ENCODE measurements around the gene CLEC1A.

CLEC1A gene

GRCh38 chr12:10135126-10135525 is 36.3 kb upstream of the CLEC1A start:
- H3K79me1 ChIP-seq (ENCODE audit: low read length) = no peaks in the 10 kb centered on the region
- DNase-seq = no peak
- no peaks in the 10 kb centered on the region for H3K27me3 ChIP-seq (ENCODE audit: insufficient read depth, low read length, poor library complexity)
- H2AK5ac ChIP-seq (ENCODE audit: low read length) = no peak overlapping the region
- no peak overlapping the region for H3K4me3 ChIP-seq (ENCODE audit: low read length)
- no peak overlapping the region for H4K8ac ChIP-seq (ENCODE audit: low read depth, low read length)
- H3K9ac ChIP-seq (ENCODE audit: low read length) = no peak overlapping the region
- no CpG with 5 or more reads among the region's 4 CpGs for WGBS (ENCODE audit: extremely low coverage, insufficient coverage, low lambda C conversion rate)
- H3K18ac ChIP-seq (ENCODE audit: low read length) = no peak overlapping the region
- H4K5ac ChIP-seq (ENCODE audit: low read length) = no peak overlapping the region
- no peaks in the 10 kb centered on the region for H3K36me3 ChIP-seq (ENCODE audit: control insufficient read depth, insufficient read depth, low read length)
- H3K4ac ChIP-seq (ENCODE audit: low read depth, low read length) = no peak overlapping the region
- no peak overlapping the region for H3K56ac ChIP-seq (ENCODE audit: low read length)
- no peak overlapping the region for H2BK120ac ChIP-seq (ENCODE audit: low read depth, low read length)
- H3K27ac ChIP-seq (ENCODE audit: low read depth, low read length) = no peak overlapping the region
- H3K79me2 ChIP-seq (ENCODE audit: control insufficient read depth, insufficient read depth, low read length) = no peaks in the 10 kb centered on the region
- H2BK5ac ChIP-seq (ENCODE audit: low read length) = no peak overlapping the region
- H3K23ac ChIP-seq (ENCODE audit: low read length) = no peak overlapping the region
- no peaks in the 10 kb centered on the region for H3K4me1 ChIP-seq (ENCODE audit: control insufficient read depth, low read depth, low read length)
- no peak overlapping the region for H2BK15ac ChIP-seq (replicated peaks; ENCODE audit: low read depth)
- no peak overlapping the region for H3K4me2 ChIP-seq (ENCODE audit: low read length)

GRCh38 chr12:10132850-10133370 is 34.1 kb upstream of the CLEC1A start:
- Histone ChIP-seq H3K23ac (ENCODE audit: low read length) (no peak overlapping the region), H3K56ac (ENCODE audit: low read length) (no peak overlapping the region), H3K36me3 (ENCODE audit: control insufficient read depth, insufficient read depth, low read length) (no peaks in the 10 kb centered on the region), H3K4me2 (ENCODE audit: low read length) (no peak overlapping the region), H3K18ac (ENCODE audit: low read length) (no peak overlapping the region), H2BK120ac (ENCODE audit: low read depth, low read length) (no peak overlapping the region), H3K79me1 (ENCODE audit: low read length) (no peaks in the 10 kb centered on the region), H3K27ac (ENCODE audit: low read depth, low read length) (no peak overlapping the region), H2BK5ac (ENCODE audit: low read length) (no peak overlapping the region), H2AK5ac (ENCODE audit: low read length) (no peak overlapping the region), H3K4me3 (ENCODE audit: low read length) (no peak overlapping the region), H3K27me3 (ENCODE audit: insufficient read depth, low read length, poor library complexity) (no peaks in the 10 kb centered on the region), H4K5ac (ENCODE audit: low read length) (no peak overlapping the region), H2BK15ac (replicated peaks; ENCODE audit: low read depth) (no peak overlapping the region), H3K79me2 (ENCODE audit: control insufficient read depth, insufficient read depth, low read length) (no peaks in the 10 kb centered on the region), H3K9ac (ENCODE audit: low read length) (no peak overlapping the region), H3K4ac (ENCODE audit: low read depth, low read length) (no peak overlapping the region), H4K8ac (ENCODE audit: low read depth, low read length) (no peak overlapping the region), H3K4me1 (ENCODE audit: control insufficient read depth, low read depth, low read length) (peaks cover 3% of the 10 kb centered on the region)
- no peak for DNase-seq
- WGBS (ENCODE audit: extremely low coverage, insufficient coverage, low lambda C conversion rate) = no CpG with 5 or more reads among the region's 6 CpGs

GRCh38 chr12:10131111-10131690 is 32.4 kb upstream of the CLEC1A start:
- WGBS (ENCODE audit: extremely low coverage, insufficient coverage, low lambda C conversion rate) = no CpG with 5 or more reads among the region's 2 CpGs
- no peaks in the 10 kb centered on the region for H3K27me3 ChIP-seq (ENCODE audit: insufficient read depth, low read length, poor library complexity)
- H2BK15ac ChIP-seq (replicated peaks; ENCODE audit: low read depth) = peak overlapping the region; percentile 96
- H3K4ac ChIP-seq (ENCODE audit: low read depth, low read length) = no peak overlapping the region
- H3K56ac ChIP-seq (ENCODE audit: low read length) = no peak overlapping the region
- no peak overlapping the region for H3K18ac ChIP-seq (ENCODE audit: low read length)
- H3K4me3 ChIP-seq (ENCODE audit: low read length) = no peak overlapping the region
- no peak overlapping the region for H3K4me2 ChIP-seq (ENCODE audit: low read length)
- no peak overlapping the region for H4K8ac ChIP-seq (ENCODE audit: low read depth, low read length)
- H2AK5ac ChIP-seq (ENCODE audit: low read length) = no peak overlapping the region
- no peak overlapping the region for H3K9ac ChIP-seq (ENCODE audit: low read length)
- H4K5ac ChIP-seq (ENCODE audit: low read length) = no peak overlapping the region
- H3K79me2 ChIP-seq (ENCODE audit: control insufficient read depth, insufficient read depth, low read length) = no peaks in the 10 kb centered on the region
- peaks cover 3% of the 10 kb centered on the region for H3K4me1 ChIP-seq (ENCODE audit: control insufficient read depth, low read depth, low read length)
- no peak overlapping the region for H2BK5ac ChIP-seq (ENCODE audit: low read length)
- H3K36me3 ChIP-seq (ENCODE audit: control insufficient read depth, insufficient read depth, low read length) = no peaks in the 10 kb centered on the region
- peak overlapping the region; percentile 61 for H2BK120ac ChIP-seq (ENCODE audit: low read depth, low read length)
- no peaks in the 10 kb centered on the region for H3K79me1 ChIP-seq (ENCODE audit: low read length)
- H3K27ac ChIP-seq (ENCODE audit: low read depth, low read length) = no peak overlapping the region
- DNase-seq = peak; percentile 23
- no peak overlapping the region for H3K23ac ChIP-seq (ENCODE audit: low read length)

GRCh38 chr12:10130042-10130441 is 31.3 kb upstream of the CLEC1A start, which contains the start of gene CLEC7A:
CLEC7A (minus strand) TSS chr12:10130199; CDS start chr12:10130082, 117 bp downstream.
- H3K23ac ChIP-seq (ENCODE audit: low read length) = no peak within 1 kb of the TSS
- peaks cover 3% of the 10 kb centered on the region for H3K4me1 ChIP-seq (ENCODE audit: control insufficient read depth, low read depth, low read length)
- H4K8ac ChIP-seq (ENCODE audit: low read depth, low read length) = no peak within 1 kb of the TSS
- no peak within 1 kb of the TSS for H3K9ac ChIP-seq (ENCODE audit: low read length)
- no peak within 1 kb of the TSS for H3K4me3 ChIP-seq (ENCODE audit: low read length)
- H2BK5ac ChIP-seq (ENCODE audit: low read length) = no peak within 1 kb of the TSS
- no peak within 1 kb of the TSS for H3K4me2 ChIP-seq (ENCODE audit: low read length)
- WGBS (ENCODE audit: extremely low coverage, insufficient coverage, low lambda C conversion rate) = no CpG with 5 or more reads among the region's 1 CpG
- H3K79me2 ChIP-seq (ENCODE audit: control insufficient read depth, insufficient read depth, low read length) = no peaks in the 10 kb centered on the region
- no peak for DNase-seq
- peak within 1 kb of the TSS; percentile 39 for H3K18ac ChIP-seq (ENCODE audit: low read length)
- no peak within 1 kb of the TSS for H2AK5ac ChIP-seq (ENCODE audit: low read length)
- no peak within 1 kb of the TSS for H2BK15ac ChIP-seq (replicated peaks; ENCODE audit: low read depth)
- H4K5ac ChIP-seq (ENCODE audit: low read length) = no peak within 1 kb of the TSS
- no peak within 1 kb of the TSS for H3K27ac ChIP-seq (ENCODE audit: low read depth, low read length)
- no peak within 1 kb of the TSS for H3K56ac ChIP-seq (ENCODE audit: low read length)
- no peaks in the 10 kb centered on the region for H3K36me3 ChIP-seq (ENCODE audit: control insufficient read depth, insufficient read depth, low read length)
- H3K27me3 ChIP-seq (ENCODE audit: insufficient read depth, low read length, poor library complexity) = no peaks in the 10 kb centered on the region
- peak within 1 kb of the TSS; percentile 31 for H3K4ac ChIP-seq (ENCODE audit: low read depth, low read length)
- H2BK120ac ChIP-seq (ENCODE audit: low read depth, low read length) = peak within 1 kb of the TSS; percentile 12
- no peaks in the 10 kb centered on the region for H3K79me1 ChIP-seq (ENCODE audit: low read length)

GRCh38 chr12:10128687-10129086 is 29.9 kb upstream of the CLEC1A start:
- no peak overlapping the region for H3K4me3 ChIP-seq (ENCODE audit: low read length)
- no peak overlapping the region for H3K9ac ChIP-seq (ENCODE audit: low read length)
- H3K79me1 ChIP-seq (ENCODE audit: low read length) = no peaks in the 10 kb centered on the region
- H3K23ac ChIP-seq (ENCODE audit: low read length) = no peak overlapping the region
- no peak overlapping the region for H2BK15ac ChIP-seq (replicated peaks; ENCODE audit: low read depth)
- H3K27ac ChIP-seq (ENCODE audit: low read depth, low read length) = no peak overlapping the region
- no peaks in the 10 kb centered on the region for H3K36me3 ChIP-seq (ENCODE audit: control insufficient read depth, insufficient read depth, low read length)
- no peak overlapping the region for H3K4ac ChIP-seq (ENCODE audit: low read depth, low read length)
- peak overlapping the region; percentile 65 for H2AK5ac ChIP-seq (ENCODE audit: low read length)
- WGBS (ENCODE audit: extremely low coverage, insufficient coverage, low lambda C conversion rate) = no CpG with 5 or more reads among the region's 5 CpGs
- no peaks in the 10 kb centered on the region for H3K27me3 ChIP-seq (ENCODE audit: insufficient read depth, low read length, poor library complexity)
- peaks cover 3% of the 10 kb centered on the region for H3K4me1 ChIP-seq (ENCODE audit: control insufficient read depth, low read depth, low read length)
- no peak overlapping the region for H3K18ac ChIP-seq (ENCODE audit: low read length)
- H4K5ac ChIP-seq (ENCODE audit: low read length) = no peak overlapping the region
- H3K79me2 ChIP-seq (ENCODE audit: control insufficient read depth, insufficient read depth, low read length) = no peaks in the 10 kb centered on the region
- H4K8ac ChIP-seq (ENCODE audit: low read depth, low read length) = no peak overlapping the region
- no peak overlapping the region for H3K4me2 ChIP-seq (ENCODE audit: low read length)
- no peak overlapping the region for H3K56ac ChIP-seq (ENCODE audit: low read length)
- DNase-seq = peak; percentile 13
- H2BK120ac ChIP-seq (ENCODE audit: low read depth, low read length) = no peak overlapping the region
- no peak overlapping the region for H2BK5ac ChIP-seq (ENCODE audit: low read length)

GRCh38 chr12:10126413-10126812 is 27.6 kb upstream of the CLEC1A start:
- no CpG with 5 or more reads among the region's 1 CpG for WGBS (ENCODE audit: extremely low coverage, insufficient coverage, low lambda C conversion rate)

More at GRCh38 chr12:10126413-10126812, 27.6 kb upstream of the CLEC1A start:
- Histone ChIP-seq H2BK5ac (ENCODE audit: low read length) (no peak overlapping the region), H2BK120ac (ENCODE audit: low read depth, low read length) (no peak overlapping the region), H2BK15ac (replicated peaks; ENCODE audit: low read depth) (no peak overlapping the region), H3K18ac (ENCODE audit: low read length) (no peak overlapping the region), H3K36me3 (ENCODE audit: control insufficient read depth, insufficient read depth, low read length) (no peaks in the 10 kb centered on the region), H3K23ac (ENCODE audit: low read length) (no peak overlapping the region), H3K79me1 (ENCODE audit: low read length) (no peaks in the 10 kb centered on the region), H4K8ac (ENCODE audit: low read depth, low read length) (no peak overlapping the region), H4K5ac (ENCODE audit: low read length) (no peak overlapping the region), H3K4ac (ENCODE audit: low read depth, low read length) (no peak overlapping the region), H3K4me3 (ENCODE audit: low read length) (no peak overlapping the region), H3K27me3 (ENCODE audit: insufficient read depth, low read length, poor library complexity) (no peaks in the 10 kb centered on the region), H3K9ac (ENCODE audit: low read length) (no peak overlapping the region), H3K4me2 (ENCODE audit: low read length) (no peak overlapping the region), H3K4me1 (ENCODE audit: control insufficient read depth, low read depth, low read length) (peaks cover 3% of the 10 kb centered on the region), H3K27ac (ENCODE audit: low read depth, low read length) (no peak overlapping the region), H3K79me2 (ENCODE audit: control insufficient read depth, insufficient read depth, low read length) (no peaks in the 10 kb centered on the region), H2AK5ac (ENCODE audit: low read length) (no peak overlapping the region), H3K56ac (ENCODE audit: low read length) (no peak overlapping the region)
- DNase-seq = no peak
